Neutrophil (primary cell): ENCODE measurements around the gene IFNE.

Experiments used
- H3K27ac ChIP-seq: fragments of 200-600 bp; sonication (generic); 2 replicates; pipeline ENCODE4 v1.5.1; 2016; ENCODE audit warnings: mild to moderate bottlenecking, moderate library complexity
- H3K27me3 ChIP-seq: fragments of 200-600 bp; sonication (generic); 2 replicates; pipeline ENCODE4 v1.6.0; 2016; ENCODE audit warnings: mild to moderate bottlenecking
- H3K36me3 ChIP-seq: fragments of 200-600 bp; sonication (generic); 2 replicates; pipeline ENCODE4 v1.5.1; 2017
- H3K4me1 ChIP-seq, 2 experiments: fragments of 200-600 bp in 1 of 2; sonication (generic) in 1 of 2; 1 replicate in 1 of 2; 2 replicates in 1 of 2; pipeline versions ENCODE4 v1.5.1 to v1.6.1; 2013 to 2016; ENCODE audit warnings: low read depth in 1 of 2, low read length in 1 of 2, mild to moderate bottlenecking in 1 of 2, moderate library complexity in 1 of 2; ENCODE audit not compliant: control insufficient read depth in 1 of 2, insufficient read depth in 1 of 2
- H3K4me3 ChIP-seq, 2 experiments: fragments of 200-600 bp in 1 of 2; sonication (generic) in 1 of 2; 1 replicate in 1 of 2; 2 replicates in 1 of 2; pipeline ENCODE4 v1.5.1; 2013 to 2016; ENCODE audit warnings: low read depth in 1 of 2, low read length in 1 of 2, mild to moderate bottlenecking in 1 of 2, moderate library complexity in 1 of 2
- H3K9me3 ChIP-seq: fragments of 200-600 bp; sonication (generic); 2 replicates; pipeline ENCODE4 v1.5.1; 2016
- TF ChIP-seq, protein P1 (sequence below): fragments of 200-600 bp; sonication (generic); IDR thresholded peaks from 2 replicates; pipeline ENCODE4 v1.5.1; 2016; ENCODE audit warnings: antibody characterized with exemption

The IFNE gene

DNA sequence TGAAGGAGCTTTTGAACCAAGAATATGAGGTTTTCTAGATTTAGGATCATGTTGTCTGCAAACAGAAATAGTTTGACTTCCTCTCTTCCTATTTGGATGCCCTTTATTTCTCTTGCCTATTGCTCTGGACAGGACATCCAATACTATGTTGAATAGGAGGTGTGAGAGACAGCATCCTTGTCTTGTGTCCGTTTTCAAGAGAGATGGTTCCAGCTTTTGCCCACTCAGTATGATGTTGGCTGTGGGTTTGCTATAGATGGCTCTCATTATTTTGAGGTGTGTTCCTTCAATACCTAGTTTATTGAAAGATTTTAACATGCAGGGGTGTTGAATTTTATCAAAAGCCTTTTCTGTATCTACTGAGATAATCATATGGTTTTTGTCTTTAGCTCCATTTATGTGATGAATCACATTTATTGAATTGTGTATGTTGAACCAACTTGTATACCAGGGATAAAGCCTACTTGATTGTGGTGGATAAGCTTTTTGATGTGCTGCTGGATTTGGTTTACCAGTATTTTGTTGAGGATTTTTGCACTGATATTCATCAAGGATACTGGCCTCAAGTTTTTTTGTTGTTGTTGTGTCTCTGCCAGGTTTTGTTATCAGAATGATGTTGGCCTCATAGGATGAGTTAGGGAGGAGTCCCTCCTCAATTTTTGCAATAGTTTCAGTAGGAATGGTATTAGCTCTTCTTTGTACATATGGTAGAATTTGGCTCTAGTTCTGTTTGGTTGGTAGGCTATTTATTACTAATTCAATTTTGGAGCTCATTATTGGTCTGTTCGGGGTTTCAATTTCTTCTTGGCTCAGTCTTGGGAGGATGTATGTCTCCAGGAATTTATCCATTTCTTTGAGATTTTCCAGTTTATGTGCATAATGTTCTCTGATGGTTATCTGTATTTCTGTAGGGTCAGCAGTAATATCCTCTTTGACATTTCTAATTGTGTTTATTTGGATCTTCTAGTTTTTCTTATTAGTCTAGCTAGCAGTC is 41.2 kb upstream of the IFNE start:
- no peak overlapping the region for H3K27ac ChIP-seq
- no peaks in the 10 kb centered on the region for H3K36me3 ChIP-seq
- no peaks in the 10 kb centered on the region for H3K9me3 ChIP-seq
- H3K4me1 ChIP-seq, result no peaks in the 10 kb centered on the region
- TF ChIP-seq, protein P1, sequence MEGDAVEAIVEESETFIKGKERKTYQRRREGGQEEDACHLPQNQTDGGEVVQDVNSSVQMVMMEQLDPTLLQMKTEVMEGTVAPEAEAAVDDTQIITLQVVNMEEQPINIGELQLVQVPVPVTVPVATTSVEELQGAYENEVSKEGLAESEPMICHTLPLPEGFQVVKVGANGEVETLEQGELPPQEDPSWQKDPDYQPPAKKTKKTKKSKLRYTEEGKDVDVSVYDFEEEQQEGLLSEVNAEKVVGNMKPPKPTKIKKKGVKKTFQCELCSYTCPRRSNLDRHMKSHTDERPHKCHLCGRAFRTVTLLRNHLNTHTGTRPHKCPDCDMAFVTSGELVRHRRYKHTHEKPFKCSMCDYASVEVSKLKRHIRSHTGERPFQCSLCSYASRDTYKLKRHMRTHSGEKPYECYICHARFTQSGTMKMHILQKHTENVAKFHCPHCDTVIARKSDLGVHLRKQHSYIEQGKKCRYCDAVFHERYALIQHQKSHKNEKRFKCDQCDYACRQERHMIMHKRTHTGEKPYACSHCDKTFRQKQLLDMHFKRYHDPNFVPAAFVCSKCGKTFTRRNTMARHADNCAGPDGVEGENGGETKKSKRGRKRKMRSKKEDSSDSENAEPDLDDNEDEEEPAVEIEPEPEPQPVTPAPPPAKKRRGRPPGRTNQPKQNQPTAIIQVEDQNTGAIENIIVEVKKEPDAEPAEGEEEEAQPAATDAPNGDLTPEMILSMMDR, result no peak
- H3K4me3 ChIP-seq, result no peak overlapping the region
- peaks cover 20% of the 10 kb centered on the region for H3K27me3 ChIP-seq

DNA sequence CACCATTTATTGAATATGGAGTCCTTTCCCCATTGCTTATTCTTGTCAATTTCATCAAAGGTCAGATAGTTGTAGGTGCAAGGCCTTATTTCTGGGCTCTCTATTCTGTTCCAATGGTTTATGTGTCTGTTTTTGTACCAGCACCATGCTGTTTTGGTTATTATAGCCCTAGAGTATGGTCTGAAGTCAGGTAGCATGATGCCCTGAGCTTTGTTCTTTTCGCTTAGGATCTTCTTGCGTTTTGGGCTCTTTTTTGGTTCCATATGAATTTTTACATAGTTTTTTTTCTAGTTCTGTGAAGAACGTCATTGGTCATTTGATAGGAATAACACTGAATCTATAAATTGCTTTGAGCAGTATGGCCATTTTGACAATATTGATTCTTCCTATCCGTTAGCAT is 40.2 kb upstream of the IFNE start:
- H3K4me3 ChIP-seq, result no peak overlapping the region
- H3K4me1 ChIP-seq, result no peaks in the 10 kb centered on the region
- TF ChIP-seq, protein P1, result no peak
- H3K9me3 ChIP-seq, result no peaks in the 10 kb centered on the region
- H3K36me3 ChIP-seq, result no peaks in the 10 kb centered on the region
- H3K27ac ChIP-seq, result no peak overlapping the region
- H3K27me3 ChIP-seq, result peaks cover 20% of the 10 kb centered on the region

DNA sequence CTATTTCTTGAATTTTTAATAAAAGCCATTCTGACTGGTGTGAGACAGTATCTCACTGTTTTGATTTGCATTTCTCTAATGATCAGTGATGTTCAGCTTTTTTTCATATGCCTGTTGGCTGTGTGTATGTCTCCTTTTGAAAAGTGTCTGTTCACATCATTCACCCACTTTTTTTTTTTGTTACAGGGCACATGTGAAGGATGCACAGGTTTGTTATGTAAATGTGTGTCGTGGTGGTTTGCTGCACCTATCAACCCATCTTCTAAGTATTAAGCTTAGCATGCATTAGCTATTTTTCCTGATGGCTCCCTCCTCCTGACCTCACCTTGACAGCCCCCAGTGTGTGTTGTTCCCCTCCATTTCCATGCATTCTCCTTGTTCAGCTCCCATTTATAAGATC is 39.3 kb upstream of the IFNE start:
- no peak overlapping the region for H3K27ac ChIP-seq
- H3K9me3 ChIP-seq, result no peaks in the 10 kb centered on the region
- TF ChIP-seq, protein P1, result no peak
- peaks cover 20% of the 10 kb centered on the region for H3K27me3 ChIP-seq
- H3K4me1 ChIP-seq, result no peaks in the 10 kb centered on the region
- no peak overlapping the region for H3K4me3 ChIP-seq
- no peaks in the 10 kb centered on the region for H3K36me3 ChIP-seq

DNA sequence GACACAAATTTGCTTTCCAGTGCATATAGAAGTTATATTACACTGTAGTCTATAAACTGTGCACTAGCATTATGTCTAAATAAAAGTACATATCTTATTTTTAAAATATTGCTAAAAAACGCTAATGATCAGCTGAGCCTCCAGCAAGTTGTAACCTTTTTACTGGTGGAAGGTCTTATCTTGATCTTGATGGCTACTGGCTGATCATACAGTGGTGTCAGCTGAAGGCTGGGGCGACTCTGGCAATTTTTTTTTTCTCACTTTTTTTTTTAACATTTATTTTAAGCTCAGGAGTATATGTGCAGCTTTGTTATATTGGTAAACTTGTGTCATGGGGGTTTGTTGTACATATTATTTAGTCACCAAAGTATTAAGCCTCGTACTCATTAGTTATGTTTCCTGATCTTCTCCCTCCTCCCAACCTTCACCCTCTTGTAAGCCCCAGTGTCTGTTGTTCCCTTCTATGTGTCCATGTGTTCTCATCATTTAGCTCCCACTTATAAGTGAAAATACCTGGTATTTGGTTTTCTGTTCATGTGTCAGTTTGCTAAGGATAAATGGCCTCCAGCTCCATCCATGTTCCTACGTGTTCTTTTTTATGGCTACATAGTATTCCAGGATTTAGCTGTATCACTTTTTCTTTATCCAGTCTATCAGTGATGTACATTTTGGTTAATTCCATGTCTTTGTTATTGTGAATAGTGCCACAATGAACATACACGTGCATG is 38.6 kb upstream of the IFNE start:
- H3K36me3 ChIP-seq, result no peaks in the 10 kb centered on the region
- H3K27ac ChIP-seq, result no peak overlapping the region
- TF ChIP-seq, protein P1, result no peak
- no peak overlapping the region for H3K4me3 ChIP-seq
- no peaks in the 10 kb centered on the region for H3K4me1 ChIP-seq
- H3K9me3 ChIP-seq, result no peaks in the 10 kb centered on the region
- peaks cover 20% of the 10 kb centered on the region for H3K27me3 ChIP-seq

DNA sequence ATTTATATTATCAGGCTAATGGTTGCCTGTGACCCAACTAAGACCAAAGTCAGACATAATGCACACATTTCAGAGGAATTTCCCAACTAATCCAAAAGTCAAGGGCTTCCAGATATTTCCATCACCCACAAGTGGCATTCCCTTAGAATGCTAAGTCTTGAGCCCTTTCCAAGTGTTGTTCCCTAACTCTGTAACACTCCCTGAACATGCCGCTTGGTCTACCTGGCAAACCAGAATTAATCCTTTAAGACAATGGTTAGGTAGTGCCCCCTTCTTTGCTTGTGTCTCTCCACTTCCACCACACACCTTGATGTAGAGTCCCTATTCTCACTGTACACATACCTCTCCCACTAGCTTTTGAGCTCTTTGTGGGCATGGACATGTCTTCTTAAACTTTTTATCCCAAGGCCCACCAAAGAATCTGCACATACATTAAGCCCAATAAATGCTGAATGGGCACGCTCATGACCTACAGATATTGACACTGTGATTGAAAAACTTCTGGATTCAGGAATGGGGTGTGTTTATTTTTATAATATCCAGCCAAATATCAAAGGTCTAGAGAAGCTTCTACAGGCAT is 37.8 kb upstream of the IFNE start:
- Histone ChIP-seq H3K27me3 (peaks cover 20% of the 10 kb centered on the region), H3K9me3 (no peaks in the 10 kb centered on the region), H3K27ac (no peak overlapping the region), H3K36me3 (no peaks in the 10 kb centered on the region), H3K4me3 (no peak overlapping the region), H3K4me1 (no peaks in the 10 kb centered on the region)
- TF ChIP-seq, protein P1, result no peak
